NK-92 (cell line): ENCODE measurements around the gene SOCS6.
"Not testable (repeated sequence)": the region's sequence is repeated elsewhere in the genome, so short reads cannot be mapped to it uniquely, and the experiment has no call there.

Experiments used
- DNase-seq: peaks from one replicate; lab custom pipeline; 2025; ENCODE audit not compliant: unreplicated experiment; lab: John Stamatoyannopoulos, UW

The SOCS6 gene

DNA sequence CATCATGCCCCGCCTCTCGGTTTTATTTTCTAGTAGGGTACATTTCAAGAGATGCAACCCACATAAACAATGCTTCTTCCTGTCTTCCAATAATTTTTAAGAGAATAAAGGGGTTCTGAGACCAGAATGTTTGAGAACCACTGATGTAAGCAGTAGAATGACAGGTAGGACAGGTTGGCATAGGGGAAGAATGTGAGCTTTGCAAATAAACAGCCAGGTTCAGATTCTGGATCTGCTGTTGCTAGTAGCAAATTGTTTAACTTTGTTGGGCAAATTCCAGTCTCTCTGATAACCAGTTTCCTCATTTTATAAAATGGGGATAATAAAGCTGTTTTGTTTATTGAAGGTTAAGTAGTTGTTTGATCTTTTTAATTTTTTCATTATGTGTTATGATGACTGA, 32.8 kb downstream of the SOCS6 start:
- no peak for DNase-seq

DNA sequence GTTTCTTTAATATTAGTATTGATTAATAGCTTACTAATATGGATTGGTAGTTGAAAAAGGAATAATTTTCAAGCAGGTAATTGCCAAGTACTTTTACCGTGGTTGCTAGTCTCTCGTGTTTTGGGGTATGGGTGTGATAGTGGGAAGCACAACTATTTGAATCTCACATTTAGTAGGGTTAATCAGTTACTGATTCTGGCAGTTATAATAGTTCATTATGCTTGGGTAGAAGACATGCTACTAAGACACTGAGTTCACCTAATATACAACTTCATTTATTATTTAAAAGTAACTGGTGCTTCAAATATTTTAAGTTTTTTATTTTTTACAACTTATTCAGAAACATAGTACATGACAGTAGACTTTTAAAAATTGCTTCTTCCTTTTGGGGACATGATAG, 33.5 kb downstream of the SOCS6 start:
- no peak for DNase-seq

DNA sequence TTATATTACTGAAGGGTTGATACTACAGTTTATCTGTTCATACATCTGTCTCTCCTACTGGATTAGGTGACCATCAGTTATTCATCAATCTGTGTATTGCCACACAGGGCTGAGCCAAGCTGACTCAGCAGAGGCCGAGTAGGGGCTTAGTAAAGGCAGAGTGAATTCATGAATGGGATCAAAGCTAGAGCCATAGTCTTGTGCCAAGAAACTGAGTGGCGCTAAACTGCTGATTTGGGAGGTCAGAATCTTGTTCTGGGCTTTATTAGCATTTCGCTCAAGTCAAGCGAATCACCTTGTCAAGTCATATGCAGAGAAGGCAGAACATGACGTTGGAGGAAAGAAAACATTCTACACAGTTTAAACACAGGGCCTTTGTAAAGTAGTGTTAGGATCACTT, 34.1 kb downstream of the SOCS6 start:
- no peak for DNase-seq

DNA sequence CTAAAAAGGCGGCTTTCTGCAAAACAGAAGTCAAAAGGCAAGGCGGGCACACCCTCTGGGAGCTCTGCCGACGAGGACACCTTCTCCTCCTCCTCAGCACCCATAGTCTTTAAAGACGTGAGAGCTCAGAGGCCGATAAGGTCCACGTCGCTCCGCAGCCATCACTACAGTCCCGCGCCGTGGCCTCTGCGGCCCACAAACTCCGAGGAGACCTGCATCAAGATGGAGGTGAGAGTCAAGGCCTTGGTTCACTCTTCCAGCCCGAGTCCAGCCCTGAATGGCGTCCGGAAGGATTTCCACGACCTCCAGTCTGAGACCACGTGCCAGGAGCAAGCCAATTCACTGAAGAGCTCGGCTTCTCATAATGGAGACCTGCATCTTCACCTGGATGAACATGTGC, 36.1 kb downstream of the SOCS6 start:
- no peak for DNase-seq

DNA sequence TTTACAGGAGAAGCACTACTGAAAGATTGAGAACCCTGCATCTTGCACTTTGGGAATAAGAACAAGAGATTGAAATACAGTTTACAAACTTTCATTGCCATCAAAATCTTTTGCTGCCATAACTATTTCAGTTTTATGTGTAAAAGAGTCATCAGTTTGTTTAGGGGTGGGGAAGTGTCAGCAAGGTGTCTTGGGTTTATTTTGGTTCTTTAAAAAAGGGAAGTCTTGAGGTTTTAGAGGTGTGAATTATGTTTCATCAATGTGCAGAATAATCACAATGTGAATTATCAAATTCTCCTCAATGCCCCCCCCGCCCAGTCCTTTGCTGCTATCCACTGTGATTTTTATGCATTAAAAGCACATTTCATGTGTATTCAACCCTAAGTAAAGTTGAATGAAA, 37.4 kb downstream of the SOCS6 start:
- DNase-seq = no peak

DNA sequence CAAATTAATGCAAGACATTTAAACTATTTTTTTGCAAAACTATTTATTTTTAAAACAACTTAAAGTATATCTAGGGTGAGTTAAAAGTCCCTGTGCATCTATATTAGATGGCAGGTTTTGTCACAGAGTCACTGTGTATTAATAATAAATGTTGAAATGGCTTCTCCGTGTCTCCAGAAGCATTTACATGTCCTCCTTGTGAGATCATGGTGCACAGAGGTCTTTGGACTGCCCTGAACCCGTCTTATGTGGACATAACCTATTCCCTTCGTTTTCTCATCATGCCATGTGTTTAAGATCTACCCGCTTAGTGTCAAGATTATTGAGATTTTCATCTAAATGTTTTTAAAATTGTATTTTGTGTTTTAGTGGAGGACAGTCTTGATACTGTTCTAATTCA, 39.3 kb downstream of the SOCS6 start:
- no peak for DNase-seq

DNA sequence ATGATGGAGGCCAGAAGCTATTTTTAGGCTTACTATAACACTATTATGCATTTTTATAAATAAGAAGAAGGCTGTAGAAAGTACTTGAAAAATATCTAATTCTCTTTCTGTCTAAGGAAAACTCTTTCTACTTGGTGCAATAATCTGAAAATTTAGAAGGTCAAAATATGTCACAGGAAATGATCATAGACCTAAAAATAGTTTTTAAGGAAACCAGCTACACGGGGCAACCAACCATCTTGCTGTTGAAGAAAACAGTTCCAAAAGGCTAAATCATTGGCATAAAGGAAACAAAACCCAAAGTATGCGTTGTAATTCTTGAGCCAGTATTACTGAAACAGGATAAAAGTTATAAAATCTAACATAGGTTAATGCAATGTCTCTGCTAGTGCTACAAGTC, 40.2 kb downstream of the SOCS6 start:
- no peak for DNase-seq

DNA sequence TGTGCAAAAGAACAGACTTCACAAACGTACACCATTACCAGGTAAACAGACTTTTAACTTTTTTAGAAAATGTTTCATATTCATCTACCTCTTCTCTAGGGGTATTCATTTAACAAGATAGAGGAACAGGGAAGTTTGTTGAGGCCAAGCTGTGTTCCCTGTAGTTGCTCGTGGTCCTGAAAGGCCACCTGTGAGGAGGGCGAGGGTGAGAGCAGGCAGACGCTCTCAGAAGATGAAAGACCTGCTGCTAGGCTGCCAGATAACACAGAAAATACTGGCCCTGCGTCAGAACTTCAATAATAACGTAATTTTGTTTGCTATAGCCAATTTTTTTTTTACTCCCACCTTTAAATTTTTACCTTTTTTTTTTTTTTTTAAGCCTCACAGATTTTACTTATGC, 42.0 kb downstream of the SOCS6 start:
- DNase-seq = no peak

DNA sequence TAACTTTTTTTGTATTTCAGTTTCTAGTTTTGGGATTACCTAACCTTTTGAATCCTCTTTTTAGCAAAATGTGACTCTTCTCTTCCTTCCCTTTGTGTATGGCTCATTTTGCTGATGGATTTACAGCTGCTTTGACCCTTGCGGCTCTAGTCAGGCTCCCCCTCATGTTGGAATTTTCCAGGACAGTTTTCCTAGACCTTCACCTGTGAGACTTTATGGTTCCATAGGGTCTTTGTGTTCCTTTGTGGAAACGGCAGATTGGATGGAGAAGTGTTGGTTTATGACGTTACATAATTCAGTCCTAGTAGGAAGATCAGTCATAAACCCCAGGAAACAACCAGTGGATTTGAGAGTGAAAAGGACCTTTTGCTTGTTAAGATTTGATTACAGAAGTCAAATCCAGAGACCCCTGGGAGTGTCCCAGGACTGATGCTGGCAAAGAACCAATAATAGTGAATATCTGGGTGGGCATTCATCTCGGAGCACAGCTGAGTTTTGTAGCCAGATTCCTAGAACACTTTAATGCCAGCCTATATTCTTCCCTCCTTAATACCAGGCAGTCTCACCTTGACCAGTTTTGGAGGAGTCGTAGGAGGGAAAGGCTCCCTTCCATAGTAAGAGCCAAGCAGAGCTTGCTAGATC, 42.7 kb downstream of the SOCS6 start:
- DNase-seq = no peak

DNA sequence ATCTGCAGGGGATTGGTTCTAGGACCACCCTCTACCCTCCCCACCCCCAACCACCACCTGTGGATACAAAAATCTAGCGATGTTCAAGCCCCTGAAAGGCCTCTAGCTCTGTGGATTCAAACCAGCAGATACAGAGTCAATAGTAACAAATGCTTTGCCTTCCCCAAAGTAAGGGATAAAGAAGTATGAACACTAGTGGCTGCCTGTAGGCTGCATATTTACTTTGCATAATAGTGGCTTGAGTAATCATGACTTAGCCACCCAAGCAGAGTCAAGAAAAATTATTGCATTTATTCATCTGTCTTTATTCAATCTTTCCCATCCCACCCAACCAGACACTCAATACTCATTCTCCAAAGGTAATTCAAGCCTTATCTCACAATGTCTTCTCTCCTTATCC, 43.8 kb downstream of the SOCS6 start:
- no peak for DNase-seq

DNA sequence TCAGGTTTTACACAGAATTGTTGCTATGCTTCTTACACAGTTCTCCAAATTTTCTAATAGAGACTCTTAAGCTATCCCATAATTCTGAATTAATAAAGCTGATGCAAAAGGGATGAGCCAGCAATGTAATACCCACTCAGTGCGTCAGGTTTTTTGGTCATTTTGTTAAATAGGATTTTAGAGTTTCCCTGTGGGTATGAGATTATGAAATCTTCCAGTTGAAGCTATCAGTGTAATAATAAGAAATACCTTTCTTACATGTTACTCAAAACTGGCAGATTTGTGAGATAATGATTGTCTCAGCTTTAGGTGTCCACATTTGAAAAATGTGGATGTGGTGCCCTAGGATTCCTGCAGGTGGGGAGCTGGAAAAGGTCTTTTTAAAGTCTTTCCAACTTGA, 44.5 kb downstream of the SOCS6 start:
- DNase-seq = no peak

DNA sequence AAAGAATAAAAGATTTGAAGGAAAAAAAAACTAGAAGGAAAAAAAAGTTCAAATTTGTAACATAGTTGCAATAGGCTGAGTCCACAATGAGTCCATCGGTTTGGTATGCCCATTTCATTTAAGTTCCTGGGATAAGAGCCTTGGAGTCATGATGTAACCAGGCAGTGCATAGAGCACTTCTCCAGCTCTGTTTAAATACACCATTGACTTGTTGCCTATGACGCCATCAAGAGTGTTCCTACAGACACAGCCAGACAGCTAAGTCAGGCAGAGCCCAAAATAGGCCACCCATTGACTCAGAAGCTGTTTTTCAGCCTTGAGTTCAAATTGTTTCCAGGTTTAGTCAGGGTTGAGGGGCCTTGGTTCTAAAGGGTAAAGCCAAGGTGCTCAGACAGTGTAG, 44.9 kb downstream of the SOCS6 start:
- DNase-seq = no peak

DNA sequence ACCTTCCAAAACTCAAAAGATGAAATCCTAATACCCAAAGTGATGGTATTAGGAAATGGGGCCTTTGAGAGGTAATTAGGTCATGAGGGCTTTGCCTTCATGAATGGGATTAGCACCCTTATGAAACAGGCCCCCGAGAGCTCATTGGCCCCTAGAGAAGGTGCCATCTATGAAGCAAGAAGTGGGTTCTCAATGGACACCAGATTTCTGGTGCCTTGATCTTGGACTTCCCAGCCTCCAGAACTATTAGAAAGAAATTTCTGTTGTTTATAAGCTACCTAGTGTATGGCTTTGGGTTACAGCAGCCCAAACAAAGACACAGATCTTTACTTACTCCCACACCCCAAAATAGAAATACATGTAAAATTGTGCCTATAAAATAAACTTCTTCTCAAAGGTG, 45.4 kb downstream of the SOCS6 start:
- DNase-seq = no peak

DNA sequence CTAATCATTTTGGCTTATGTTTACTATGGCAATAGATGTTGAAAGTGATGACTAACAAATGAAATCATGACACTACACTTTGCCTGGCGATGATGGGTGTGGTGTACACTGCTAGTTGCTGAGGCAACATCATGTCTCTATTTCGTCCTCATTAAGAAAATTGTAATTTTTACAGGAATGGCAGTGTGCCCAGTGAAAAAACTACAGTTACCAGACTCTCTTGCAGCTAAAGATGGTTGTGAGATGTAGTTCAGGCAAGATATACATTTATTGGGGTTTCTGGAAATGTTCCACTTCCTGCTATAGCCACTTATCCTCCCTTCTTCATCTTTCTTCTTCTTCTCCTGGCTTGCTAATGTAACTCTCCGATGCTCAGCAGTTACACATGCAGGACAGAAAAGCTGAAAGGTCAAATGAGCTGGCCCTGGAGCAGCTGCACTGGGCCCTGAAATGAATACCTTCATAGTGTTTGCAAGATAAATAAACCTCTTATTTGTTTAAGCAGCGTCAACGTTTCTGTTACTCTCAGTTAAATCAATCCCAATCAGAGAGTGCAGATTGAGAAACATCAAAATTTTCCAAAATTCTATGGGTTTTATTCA, 46.0 kb downstream of the SOCS6 start:
- no peak for DNase-seq

DNA sequence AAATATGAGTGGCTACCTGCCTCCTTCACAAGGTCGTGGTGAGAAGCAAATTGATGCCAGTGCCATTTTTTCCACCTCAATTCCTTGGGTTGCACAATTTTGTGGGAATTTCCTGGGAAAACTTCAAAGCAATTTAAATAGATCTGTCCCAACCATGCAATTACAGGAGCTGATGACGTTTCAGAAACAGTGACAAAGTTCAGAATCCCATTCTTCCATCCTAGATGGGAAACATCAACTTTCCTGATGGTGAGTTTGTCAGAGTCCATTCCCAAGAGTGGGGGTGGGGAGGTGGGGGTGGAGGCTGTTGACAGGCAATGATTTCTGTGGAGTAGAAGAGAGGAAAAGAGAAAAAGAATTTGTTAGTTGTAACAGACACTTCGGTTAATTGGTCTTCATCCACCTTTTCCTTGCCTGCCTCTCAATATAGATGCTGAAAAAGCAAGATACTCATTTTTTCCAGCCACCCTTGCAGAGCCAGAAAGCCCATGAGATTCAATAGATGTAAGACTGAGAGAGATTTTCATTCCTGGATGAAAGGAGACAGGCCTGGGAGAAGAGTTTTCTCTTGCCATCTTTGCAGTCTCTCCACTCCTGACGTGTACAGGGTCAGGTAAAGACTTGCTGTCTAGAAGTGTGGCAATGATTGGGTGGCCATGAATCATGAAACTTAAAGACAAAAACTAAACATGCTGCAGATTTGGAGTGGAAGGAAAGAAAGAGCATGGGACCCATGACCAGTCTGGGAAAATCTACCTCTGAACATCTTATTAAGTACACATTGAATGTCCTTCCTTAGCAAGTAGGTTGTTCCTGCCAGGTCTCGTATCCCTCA, 47.3 kb downstream of the SOCS6 start:
- no peak for DNase-seq

DNA sequence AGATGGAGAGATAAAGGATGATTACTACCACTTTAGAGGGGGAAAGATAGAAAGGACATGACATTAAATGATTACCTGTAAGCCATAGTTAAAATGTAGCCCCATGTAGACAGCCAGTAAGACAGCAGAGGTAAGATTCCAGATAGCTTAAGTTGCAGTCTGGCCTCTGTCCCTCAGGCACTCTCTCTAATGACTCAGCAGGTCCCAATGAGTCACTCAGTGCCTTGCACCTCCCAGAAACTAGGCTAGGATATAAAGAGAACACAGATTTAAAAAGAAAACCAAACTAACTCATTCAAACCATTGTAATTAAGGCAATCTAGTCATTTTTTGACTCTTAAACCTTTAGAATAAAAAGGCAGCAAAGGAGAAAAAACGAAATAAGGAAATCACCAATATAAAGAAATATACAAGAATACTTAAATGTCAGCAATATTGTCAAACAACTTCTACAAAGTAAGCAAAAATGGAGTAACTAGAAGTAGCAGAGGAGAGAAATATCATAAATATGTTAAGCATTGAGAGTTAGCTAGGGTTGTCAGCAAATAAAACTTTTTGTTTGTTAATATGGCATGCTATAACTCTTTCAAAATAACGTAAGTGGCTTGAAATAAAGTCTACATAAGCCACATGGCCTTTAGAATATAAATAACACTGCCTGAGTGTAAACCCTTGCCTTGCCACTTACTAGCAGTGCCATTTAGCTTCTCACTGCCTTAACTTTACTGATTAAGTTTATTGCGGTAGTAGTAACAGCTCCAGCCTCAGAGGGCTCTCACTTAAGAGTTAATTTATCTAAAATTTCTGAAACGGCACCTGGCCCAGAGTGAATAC, 48.5 kb downstream of the SOCS6 start:
- DNase-seq = no peak

DNA sequence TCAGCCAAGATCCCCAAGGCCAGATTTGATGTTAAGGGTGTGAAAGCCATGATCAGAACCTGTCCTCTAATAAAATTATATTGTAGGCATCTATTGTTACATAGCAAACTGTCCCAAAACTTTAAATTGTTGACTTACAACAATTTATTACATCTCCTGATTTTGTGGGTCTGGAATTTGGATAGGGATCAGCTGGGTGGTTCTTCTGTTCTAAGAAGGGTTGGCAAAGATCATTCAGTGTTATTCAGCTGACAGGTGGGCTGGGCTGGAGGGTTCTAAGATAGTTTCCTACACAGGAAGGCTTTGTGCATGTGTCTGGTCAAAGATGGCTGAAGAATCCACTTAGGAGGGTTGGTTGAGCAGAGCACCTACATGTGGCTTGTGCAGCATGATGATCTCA, 50.0 kb downstream of the SOCS6 start:
- DNase-seq = no peak

DNA sequence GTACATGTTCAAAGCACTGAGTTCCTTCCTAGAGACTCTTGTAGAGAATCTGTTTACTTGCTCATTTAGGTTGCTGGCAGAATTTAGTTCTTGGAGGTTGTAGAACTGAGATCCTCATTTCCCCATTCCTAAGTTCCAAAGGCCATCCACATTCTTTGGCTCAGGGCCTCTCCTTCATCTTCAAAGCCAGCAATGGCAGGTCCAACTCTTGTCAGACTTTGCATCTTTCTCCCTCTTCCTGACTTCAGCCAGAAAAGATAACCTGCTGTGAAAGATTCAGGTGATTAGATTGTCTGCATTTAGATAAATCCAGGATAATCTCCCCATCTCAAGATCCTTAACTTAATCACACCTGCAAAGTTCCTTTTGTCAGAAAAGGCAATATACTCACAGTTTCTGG, 51.1 kb downstream of the SOCS6 start:
- DNase-seq = no peak

DNA sequence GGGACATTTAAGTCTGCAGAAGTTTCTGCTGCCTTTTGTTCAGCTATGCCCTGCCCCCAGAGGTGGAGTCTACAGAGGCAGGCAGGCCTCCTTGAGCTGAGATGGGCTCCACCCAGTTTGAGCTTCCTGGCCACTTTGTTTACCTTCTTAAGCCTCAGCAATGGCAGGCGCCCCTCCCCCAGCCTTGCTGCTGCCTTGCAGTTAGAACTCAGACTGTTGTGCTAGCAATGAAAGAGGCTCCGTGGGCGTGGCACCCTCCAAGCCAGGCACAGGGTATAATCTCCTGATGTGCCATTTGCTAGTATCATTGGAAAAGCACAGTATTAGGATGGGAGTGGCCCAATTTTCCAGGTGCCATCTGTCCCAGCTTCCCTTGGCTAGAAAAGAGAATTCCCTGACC, 59.6 kb downstream of the SOCS6 start:
- not testable (repeated sequence) for DNase-seq

DNA sequence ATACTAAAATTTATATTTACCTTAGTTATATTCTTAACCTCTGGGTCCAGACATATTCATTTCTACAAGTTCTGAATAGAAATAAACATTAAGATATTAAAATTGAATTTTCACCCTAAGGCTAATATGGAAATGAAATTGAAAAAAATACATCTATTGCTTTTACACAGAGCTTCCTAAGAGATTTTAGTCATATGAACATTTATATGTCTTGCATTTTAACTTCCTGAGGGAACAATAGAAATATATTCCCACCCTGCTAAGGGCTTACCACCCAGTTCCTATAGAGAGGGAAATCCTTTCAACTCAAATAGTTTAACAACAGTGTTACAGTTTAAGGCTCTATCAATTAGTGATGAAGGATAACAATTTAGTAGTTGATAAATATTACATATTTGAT, 60.5 kb downstream of the SOCS6 start:
- DNase-seq = no peak

DNA sequence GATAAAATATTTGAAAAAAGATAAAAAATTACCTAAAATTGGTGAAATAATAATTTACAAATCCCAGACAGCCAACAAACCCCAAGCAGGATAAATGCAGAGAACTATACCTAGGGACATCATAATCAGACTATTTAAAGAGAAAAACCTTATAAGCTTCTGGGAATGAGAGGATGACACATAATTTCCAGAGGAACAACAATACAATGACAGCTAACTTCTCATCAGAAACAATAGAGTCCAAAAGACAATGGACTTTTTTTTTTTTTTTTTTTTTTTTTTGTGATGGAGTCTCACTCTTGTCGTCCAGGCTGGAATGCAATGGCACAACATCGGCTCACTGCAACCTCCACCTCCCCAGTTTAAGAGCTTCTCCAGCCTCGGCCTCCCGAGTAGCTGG, 65.2 kb downstream of the SOCS6 start:
- no peak for DNase-seq

DNA sequence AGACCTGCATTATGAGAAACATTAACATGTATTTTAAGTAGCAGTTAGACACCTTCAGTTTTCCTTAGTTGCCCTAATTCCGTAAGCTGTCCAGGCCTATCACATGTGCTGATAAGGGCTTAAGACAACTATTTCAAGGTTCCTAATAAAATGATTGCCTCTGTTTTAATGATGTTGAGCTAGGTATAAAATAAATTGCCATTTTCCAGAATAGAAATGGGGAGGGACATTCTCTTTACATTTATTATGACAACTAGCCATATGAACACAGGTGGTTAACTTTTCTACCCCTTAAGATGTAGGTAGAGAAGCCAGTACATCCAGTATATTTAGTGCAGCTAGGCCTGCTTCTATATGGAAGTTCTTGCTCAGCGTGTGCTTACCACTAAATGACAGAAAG, 65.9 kb downstream of the SOCS6 start:
- DNase-seq = no peak
